ENCODE data around the gene SLC12A9. TPM values are rescaled to one million over a fixed set of nuclear protein-coding genes. Genes with fewer than 3 reads are reported as not detected.
A peak's percentile ranks its signal among the peaks of the same experiment; 100 is the strongest.

Gene SLC12A9
- total RNA-seq, 1 donor from 2014 or later, result 27.7 TPM

DNA sequence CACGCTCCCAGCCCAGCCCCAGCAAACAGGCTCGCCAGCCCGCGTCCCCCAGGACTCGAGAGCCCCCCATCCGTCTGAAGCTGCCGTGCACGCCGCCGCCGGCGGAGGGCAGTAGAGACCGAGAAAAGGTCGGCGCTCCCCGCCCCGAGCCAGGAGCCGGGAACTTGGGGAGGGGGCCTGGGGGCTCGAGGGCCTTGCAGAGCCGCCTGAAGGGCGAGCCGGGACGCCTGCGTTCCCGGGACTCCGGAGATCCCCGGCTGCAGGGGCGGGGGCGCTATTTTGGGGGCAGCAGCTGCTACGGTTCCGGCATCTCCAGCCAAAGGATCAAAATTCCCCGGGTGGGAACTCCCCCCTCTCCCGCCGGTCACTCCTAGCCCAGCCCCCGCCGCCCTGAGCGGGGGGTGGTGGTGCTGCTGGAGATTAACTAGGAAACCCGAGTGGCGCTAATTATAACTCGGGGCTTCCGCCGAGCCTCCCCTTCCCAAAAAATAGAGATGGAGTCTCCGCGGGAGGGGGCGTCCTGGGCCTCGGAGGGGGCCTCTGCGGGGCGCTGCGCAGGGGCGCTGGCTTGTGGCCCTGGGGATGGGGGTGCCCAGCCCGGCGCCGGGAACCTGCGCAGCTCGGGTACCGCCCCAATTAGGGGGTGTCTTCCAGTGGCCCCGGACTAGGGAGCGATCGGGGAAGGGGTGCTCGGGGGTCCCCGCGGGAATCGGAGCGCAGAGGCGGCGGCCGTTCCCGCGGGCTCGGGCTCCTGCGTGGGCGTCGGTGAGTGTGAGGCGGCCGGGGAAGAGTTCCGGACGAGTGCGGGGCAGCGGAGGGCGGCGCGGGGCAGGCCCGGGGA is 42.6 kb downstream of the SLC12A9 start:
- H3K27ac Mint-ChIP-seq (ENCODE audit: unreplicated experiment), result no peak overlapping the region
- no peaks in the 10 kb centered on the region for H3K36me3 Mint-ChIP-seq (ENCODE audit: low read depth)
- H3K4me3 Mint-ChIP-seq, result no peak overlapping the region
- peaks cover 28% of the 10 kb centered on the region for H3K4me1 Mint-ChIP-seq
- H3K9me3 Mint-ChIP-seq, result no peaks in the 10 kb centered on the region
- H3K27me3 Mint-ChIP-seq (ENCODE audit: low read depth), result peaks cover 63% of the 10 kb centered on the region
- DNase-seq (ENCODE audit: low read depth, low spot score), result peak; percentile 87
- TF ChIP-seq, protein P1, sequence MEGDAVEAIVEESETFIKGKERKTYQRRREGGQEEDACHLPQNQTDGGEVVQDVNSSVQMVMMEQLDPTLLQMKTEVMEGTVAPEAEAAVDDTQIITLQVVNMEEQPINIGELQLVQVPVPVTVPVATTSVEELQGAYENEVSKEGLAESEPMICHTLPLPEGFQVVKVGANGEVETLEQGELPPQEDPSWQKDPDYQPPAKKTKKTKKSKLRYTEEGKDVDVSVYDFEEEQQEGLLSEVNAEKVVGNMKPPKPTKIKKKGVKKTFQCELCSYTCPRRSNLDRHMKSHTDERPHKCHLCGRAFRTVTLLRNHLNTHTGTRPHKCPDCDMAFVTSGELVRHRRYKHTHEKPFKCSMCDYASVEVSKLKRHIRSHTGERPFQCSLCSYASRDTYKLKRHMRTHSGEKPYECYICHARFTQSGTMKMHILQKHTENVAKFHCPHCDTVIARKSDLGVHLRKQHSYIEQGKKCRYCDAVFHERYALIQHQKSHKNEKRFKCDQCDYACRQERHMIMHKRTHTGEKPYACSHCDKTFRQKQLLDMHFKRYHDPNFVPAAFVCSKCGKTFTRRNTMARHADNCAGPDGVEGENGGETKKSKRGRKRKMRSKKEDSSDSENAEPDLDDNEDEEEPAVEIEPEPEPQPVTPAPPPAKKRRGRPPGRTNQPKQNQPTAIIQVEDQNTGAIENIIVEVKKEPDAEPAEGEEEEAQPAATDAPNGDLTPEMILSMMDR (conservative IDR thresholded peaks at IDR 0.05), result peak; percentile 92

DNA sequence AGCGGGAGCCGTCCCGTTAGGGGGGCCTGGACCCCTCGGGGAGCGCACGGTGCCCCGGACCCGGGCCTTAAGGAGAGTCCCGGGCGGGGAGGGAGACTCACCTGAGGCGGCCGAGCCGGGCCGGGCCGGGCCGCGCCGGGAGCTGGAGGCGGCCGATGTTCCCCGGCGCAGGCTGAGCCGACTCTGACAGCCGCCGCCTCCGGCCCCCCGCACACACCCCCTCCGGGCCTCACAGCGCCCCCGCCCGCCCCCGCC is 43.1 kb downstream of the SLC12A9 start, which contains the start of gene ACHE:
Gene ACHE, minus strand, starts transcription at position 188 of the 255 bp plus-strand sequence. CDS start 1,656 bp downstream, outside the sequence.
- Mint-ChIP-seq H3K9me3 (no peaks in the 10 kb centered on the region), H3K27me3 (ENCODE audit: low read depth) (peaks cover 64% of the 10 kb centered on the region), H3K36me3 (ENCODE audit: low read depth) (no peaks in the 10 kb centered on the region), H3K4me3 (peak within 1 kb of the TSS; percentile 75), H3K4me1 (peaks cover 23% of the 10 kb centered on the region), H3K27ac (ENCODE audit: unreplicated experiment) (no peak within 1 kb of the TSS)
- TF ChIP-seq, protein P1 (conservative IDR thresholded peaks at IDR 0.05), result no peak
- no peak for DNase-seq (ENCODE audit: low read depth, low spot score)

DNA sequence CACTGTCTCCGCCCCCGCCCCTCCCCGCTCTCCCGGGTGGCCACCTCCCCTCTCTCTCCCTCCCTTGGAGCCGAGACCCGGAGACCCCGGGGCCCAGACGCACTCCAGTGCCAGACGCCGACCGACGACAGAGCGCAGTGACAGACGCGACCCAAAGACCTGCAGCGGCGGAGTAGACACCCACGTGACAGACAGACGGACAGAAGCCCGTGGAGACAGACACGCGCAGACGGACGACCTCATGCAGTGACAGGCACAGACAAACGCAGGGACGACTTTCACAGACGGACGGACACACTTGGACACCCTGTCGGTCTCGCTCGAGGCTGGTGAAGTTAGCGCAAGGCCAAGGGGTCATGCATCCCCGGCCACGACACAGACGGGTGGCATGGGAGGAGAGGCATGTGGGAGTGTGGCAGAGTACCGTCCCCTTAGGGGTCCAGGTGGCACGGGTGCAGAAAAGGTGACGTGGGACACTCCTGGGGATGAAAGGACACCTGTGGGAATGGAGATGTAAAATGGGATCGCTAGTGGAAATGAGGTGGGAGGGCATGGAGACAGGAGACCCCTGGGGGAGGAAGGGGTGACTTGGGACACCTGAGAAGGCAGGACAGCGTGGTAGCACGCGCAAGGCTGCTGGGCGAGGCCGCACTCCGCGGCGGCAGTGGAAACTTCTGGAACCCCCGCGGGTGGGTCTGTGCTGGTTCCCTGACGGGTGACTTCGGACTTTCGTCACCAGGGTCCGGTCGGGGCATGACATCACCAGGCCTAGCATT is 43.6 kb downstream of the SLC12A9 start:
- TF ChIP-seq, protein P1 (conservative IDR thresholded peaks at IDR 0.05), result no peak
- Mint-ChIP-seq H3K4me1 (peaks cover 21% of the 10 kb centered on the region), H3K27me3 (ENCODE audit: low read depth) (peaks cover 69% of the 10 kb centered on the region), H3K4me3 (peak overlapping the region; percentile 75), H3K27ac (ENCODE audit: unreplicated experiment) (no peak overlapping the region), H3K36me3 (ENCODE audit: low read depth) (no peaks in the 10 kb centered on the region), H3K9me3 (no peaks in the 10 kb centered on the region)
- DNase-seq (ENCODE audit: low read depth, low spot score), result peak; percentile 46

DNA sequence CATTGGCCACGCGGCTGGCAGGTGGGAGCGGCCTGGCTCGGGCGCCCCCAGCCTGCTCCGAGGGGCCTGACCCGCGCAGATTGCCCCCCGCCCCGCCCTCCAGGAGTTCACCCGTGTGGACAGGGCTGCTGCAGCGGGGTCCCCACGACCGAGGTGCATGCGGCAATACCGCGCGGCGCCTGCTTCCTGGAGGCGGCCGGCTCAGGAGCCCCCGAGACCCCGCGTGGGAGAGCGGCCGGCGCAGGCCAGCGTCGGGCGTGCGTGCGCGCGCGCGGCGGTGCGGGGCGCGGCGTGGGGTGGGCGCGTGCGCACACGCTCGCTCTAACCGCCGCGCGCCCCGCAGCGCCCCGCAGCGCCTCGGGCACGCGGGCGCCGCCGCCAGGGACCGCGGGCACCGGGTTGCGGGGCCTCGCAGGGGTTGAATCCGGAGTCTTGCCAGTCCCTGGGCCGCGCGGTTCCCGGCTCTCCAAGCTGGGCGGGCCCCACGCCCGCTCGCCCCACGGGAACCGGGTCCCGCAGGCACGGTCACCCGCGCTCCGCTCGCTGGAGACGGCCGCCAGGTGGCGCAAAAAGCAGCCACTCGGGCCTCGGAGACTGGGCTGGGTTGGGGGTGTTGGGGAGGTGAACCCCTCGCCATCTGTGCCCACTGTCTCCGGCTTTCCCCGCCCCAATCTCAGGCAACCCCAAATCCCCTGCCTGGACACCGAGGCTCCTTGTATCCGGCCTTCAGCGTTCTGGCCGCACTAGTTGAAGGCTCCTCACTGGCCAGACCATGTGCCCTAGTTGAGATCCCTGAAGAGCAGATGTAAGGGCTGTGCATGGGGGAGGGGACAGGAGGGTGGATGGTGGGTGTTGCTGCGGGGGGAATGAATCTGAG is 44.5 kb downstream of the SLC12A9 start:
- H3K27ac Mint-ChIP-seq (ENCODE audit: unreplicated experiment), result no peak overlapping the region
- peak; percentile 65 for DNase-seq (ENCODE audit: low read depth, low spot score)
- no peaks in the 10 kb centered on the region for H3K9me3 Mint-ChIP-seq
- H3K36me3 Mint-ChIP-seq (ENCODE audit: low read depth), result no peaks in the 10 kb centered on the region
- TF ChIP-seq, protein P1 (conservative IDR thresholded peaks at IDR 0.05), result peak; percentile 83
- H3K4me1 Mint-ChIP-seq, result peaks cover 13% of the 10 kb centered on the region
- peaks cover 62% of the 10 kb centered on the region for H3K27me3 Mint-ChIP-seq (ENCODE audit: low read depth)
- peak overlapping the region; percentile 74 for H3K4me3 Mint-ChIP-seq

- H3K36me3 Mint-ChIP-seq (ENCODE audit: low read depth), result no peaks in the 10 kb centered on the region
- DNase-seq (ENCODE audit: low read depth, low spot score), result no peak
- peaks cover 11% of the 10 kb centered on the region for H3K4me1 Mint-ChIP-seq
- H3K27ac Mint-ChIP-seq (ENCODE audit: unreplicated experiment), result no peak overlapping the region
- peak overlapping the region; percentile 74 for H3K4me3 Mint-ChIP-seq
- TF ChIP-seq, protein P1 (conservative IDR thresholded peaks at IDR 0.05), result no peak
- peaks cover 58% of the 10 kb centered on the region for H3K27me3 Mint-ChIP-seq (ENCODE audit: low read depth)
- H3K9me3 Mint-ChIP-seq, result no peaks in the 10 kb centered on the region
Measured at GRCh38 chr7:100897772-100898454, 45.4 kb downstream of the SLC12A9 start.

Measured in neural crest cell (in vitro differentiated cells).